Urinary bladder (tissue), 2 donors: ENCODE results near the gene EIF2B4. TPM values are rescaled to one million over a fixed set of nuclear protein-coding genes. Genes with fewer than 3 reads are reported as not detected.

Experiments used
- polyA plus RNA-seq: library from polyadenylated mRNA; stranded (reverse); fragments of 200-250 nt; gene quantifications from one replicate; pipeline ENCODE4 v1.2.3, GENCODE V29; 2013
- total RNA-seq: library from RNA; depleted of rRNA; stranded (reverse); fragments of >200 nt; gene quantifications from one replicate; pipeline ENCODE4 v1.2.3, GENCODE V29; 2014
- donor health status: healthy.

The EIF2B4 gene
- total and polyA plus RNA-seq, 2 donors: 11.2 to 48.8 TPM

Other genes with a start within 250 kb of the EIF2B4 start
- gene ABHD1, start 246.5 kb downstream of the EIF2B4 start, total RNA-seq: not detected
- 0.35 TPM for gene ABHD1, start 246.5 kb downstream of the EIF2B4 start, polyA plus RNA-seq
- gene PREB, start 235.7 kb downstream of the EIF2B4 start, total RNA-seq: 20.5 TPM
- gene PREB, start 235.7 kb downstream of the EIF2B4 start, polyA plus RNA-seq: 49.1 TPM
- gene PRR30, start 230.9 kb downstream of the EIF2B4 start, total RNA-seq: not detected
- not detected for gene PRR30, start 230.9 kb downstream of the EIF2B4 start, polyA plus RNA-seq
- gene TCF23, start 221.3 kb downstream of the EIF2B4 start, total RNA-seq: 0.85 TPM
- 0.08 TPM for gene TCF23, start 221.3 kb downstream of the EIF2B4 start, polyA plus RNA-seq
- 134 TPM for gene ATRAID, start 158.3 kb downstream of the EIF2B4 start, total RNA-seq
- gene ATRAID, start 158.3 kb downstream of the EIF2B4 start, polyA plus RNA-seq: 174 TPM
- gene SLC5A6, start 158.1 kb downstream of the EIF2B4 start, total RNA-seq: 8.2 TPM
- 17.7 TPM for gene SLC5A6, start 158.1 kb downstream of the EIF2B4 start, polyA plus RNA-seq
- gene CAD, start 153.0 kb downstream of the EIF2B4 start, total RNA-seq: 27.3 TPM
- gene CAD, start 153.0 kb downstream of the EIF2B4 start, polyA plus RNA-seq: 23.4 TPM
- 0.53 TPM for gene SLC30A3, start 107.3 kb downstream of the EIF2B4 start, total RNA-seq
- 0.04 TPM for gene SLC30A3, start 107.3 kb downstream of the EIF2B4 start, polyA plus RNA-seq
- gene DNAJC5G, start 94.9 kb downstream of the EIF2B4 start, total RNA-seq: 0.42 TPM
- not detected for gene DNAJC5G, start 94.9 kb downstream of the EIF2B4 start, polyA plus RNA-seq
- 2.6 TPM for gene TRIM54, start 87.9 kb downstream of the EIF2B4 start, total RNA-seq
- gene TRIM54, start 87.9 kb downstream of the EIF2B4 start, polyA plus RNA-seq: 0.04 TPM
- gene UCN, start 61.9 kb downstream of the EIF2B4 start, total RNA-seq: 1.1 TPM
- gene UCN, start 61.9 kb downstream of the EIF2B4 start, polyA plus RNA-seq: 1.5 TPM
- 46.2 TPM for gene MPV17, start 47.2 kb downstream of the EIF2B4 start, total RNA-seq
- gene MPV17, start 47.2 kb downstream of the EIF2B4 start, polyA plus RNA-seq: 89.2 TPM
- 37.7 TPM for gene GTF3C2, start 13.6 kb downstream of the EIF2B4 start, total RNA-seq
- 29.9 TPM for gene GTF3C2, start 13.6 kb downstream of the EIF2B4 start, polyA plus RNA-seq
- 69.8 TPM for gene SNX17, start 278 bp upstream of the EIF2B4 start, total RNA-seq
- 105 TPM for gene SNX17, start 278 bp upstream of the EIF2B4 start, polyA plus RNA-seq
- gene ZNF513, start 10.4 kb upstream of the EIF2B4 start, total RNA-seq: 6.1 TPM
- 19.9 TPM for gene ZNF513, start 10.4 kb upstream of the EIF2B4 start, polyA plus RNA-seq
- 30.0 TPM for gene PPM1G, start 39.3 kb upstream of the EIF2B4 start, total RNA-seq
- 65.5 TPM for gene PPM1G, start 39.3 kb upstream of the EIF2B4 start, polyA plus RNA-seq
- gene NRBP1, start 58.3 kb upstream of the EIF2B4 start, total RNA-seq: 87.7 TPM
- gene NRBP1, start 58.3 kb upstream of the EIF2B4 start, polyA plus RNA-seq: 113 TPM
- gene KRTCAP3, start 72.0 kb upstream of the EIF2B4 start, total RNA-seq: 2.5 TPM
- 12.7 TPM for gene KRTCAP3, start 72.0 kb upstream of the EIF2B4 start, polyA plus RNA-seq
- 37.3 TPM for gene IFT172, start 119.4 kb upstream of the EIF2B4 start, total RNA-seq
- gene IFT172, start 119.4 kb upstream of the EIF2B4 start, polyA plus RNA-seq: 18.6 TPM
- 7.0 TPM for gene FNDC4, start 124.9 kb upstream of the EIF2B4 start, total RNA-seq
- gene FNDC4, start 124.9 kb upstream of the EIF2B4 start, polyA plus RNA-seq: 10.5 TPM
- 0.11 TPM for gene GCKR, start 126.5 kb upstream of the EIF2B4 start, total RNA-seq
- 0.49 TPM for gene GCKR, start 126.5 kb upstream of the EIF2B4 start, polyA plus RNA-seq
- 40.2 TPM for gene ZNF512, start 212.7 kb upstream of the EIF2B4 start, total RNA-seq
- gene ZNF512, start 212.7 kb upstream of the EIF2B4 start, polyA plus RNA-seq: 31.6 TPM